Measurements from ENCODE around the gene PHOSPHO2.

DNA sequence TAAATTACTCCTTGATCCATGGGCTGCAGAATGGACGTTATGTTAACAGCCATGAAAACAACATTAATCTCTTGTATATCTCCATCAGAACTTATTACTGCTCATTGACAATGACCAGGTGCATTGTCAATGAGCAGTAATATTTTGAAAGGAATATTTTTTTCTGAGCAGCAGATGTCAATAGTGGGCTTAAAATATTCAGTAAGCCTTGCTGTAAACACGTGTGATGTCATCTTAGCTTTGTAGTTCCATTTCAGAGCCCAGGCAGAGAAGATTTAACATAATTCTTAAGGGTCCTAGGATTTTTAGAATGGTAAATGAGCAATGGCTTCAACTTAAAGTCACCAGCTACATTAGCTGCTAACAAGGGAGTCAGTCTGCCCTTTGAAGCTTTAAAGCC is 26.7 kb upstream of the PHOSPHO2 start:
- TF ChIP-seq, protein P1, sequence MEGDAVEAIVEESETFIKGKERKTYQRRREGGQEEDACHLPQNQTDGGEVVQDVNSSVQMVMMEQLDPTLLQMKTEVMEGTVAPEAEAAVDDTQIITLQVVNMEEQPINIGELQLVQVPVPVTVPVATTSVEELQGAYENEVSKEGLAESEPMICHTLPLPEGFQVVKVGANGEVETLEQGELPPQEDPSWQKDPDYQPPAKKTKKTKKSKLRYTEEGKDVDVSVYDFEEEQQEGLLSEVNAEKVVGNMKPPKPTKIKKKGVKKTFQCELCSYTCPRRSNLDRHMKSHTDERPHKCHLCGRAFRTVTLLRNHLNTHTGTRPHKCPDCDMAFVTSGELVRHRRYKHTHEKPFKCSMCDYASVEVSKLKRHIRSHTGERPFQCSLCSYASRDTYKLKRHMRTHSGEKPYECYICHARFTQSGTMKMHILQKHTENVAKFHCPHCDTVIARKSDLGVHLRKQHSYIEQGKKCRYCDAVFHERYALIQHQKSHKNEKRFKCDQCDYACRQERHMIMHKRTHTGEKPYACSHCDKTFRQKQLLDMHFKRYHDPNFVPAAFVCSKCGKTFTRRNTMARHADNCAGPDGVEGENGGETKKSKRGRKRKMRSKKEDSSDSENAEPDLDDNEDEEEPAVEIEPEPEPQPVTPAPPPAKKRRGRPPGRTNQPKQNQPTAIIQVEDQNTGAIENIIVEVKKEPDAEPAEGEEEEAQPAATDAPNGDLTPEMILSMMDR (optimal IDR thresholded peaks at IDR 0.05 in 1 of 3, IDR thresholded peaks at IDR 0.05 in 1 of 3, conservative IDR thresholded peaks at IDR 0.05 in 1 of 3; ENCODE audit: extremely low read depth in 1 of 3, insufficient read depth in 2 of 3, low read length in 3 of 3): no peak
- no peak for TF ChIP-seq EZH2 (IDR thresholded peaks at IDR 0.05; ENCODE audit: low read length)
